ENCODE measurements around the gene CPNE5.

CPNE5 gene

GRCh38 chr6:36731622-36732310, 107.5 kb downstream of the CPNE5 start:
- DNase-seq (ENCODE audit: low read depth, low spot score): no peak
- ChIA-PET POLR2A (no interaction called here), CTCF (interaction anchor here (1.1 to 1.9 kb wide), 4 partner anchors 24 to 117 kb away, joined by 3 to 6 read pairs (median 4); no protein-coding TSS in a partner anchor)
- no peak overlapping the region for H3K4me3 ChIP-seq (ENCODE audit: low read depth, low read length)
- no peak for TF ChIP-seq CTCF (IDR thresholded peaks at IDR 0.05; ENCODE audit: insufficient read depth, low read length, missing control alignments)

GRCh38 chr6:36730424-36731380, 108.5 kb downstream of the CPNE5 start:
- CTCF ChIA-PET: interaction anchor here (1.1 to 18.0 kb wide), 5 partner anchors 24 to 121 kb away, joined by 3 to 179 read pairs (median 10); no protein-coding TSS in a partner anchor
- no peak overlapping the region for H3K4me3 ChIP-seq (ENCODE audit: low read depth, low read length)
- POLR2A ChIA-PET: no interaction called here
- no peak for TF ChIP-seq CTCF (IDR thresholded peaks at IDR 0.05; ENCODE audit: insufficient read depth, low read length, missing control alignments)
- DNase-seq (ENCODE audit: low read depth, low spot score): no peak

GRCh38 chr6:36729161-36729524, 110.1 kb downstream of the CPNE5 start:
- ChIA-PET POLR2A (no interaction called here), CTCF (interaction anchor here (2.1 to 18.0 kb wide), 4 partner anchors 30 to 115 kb away, joined by 9 to 179 read pairs (median 10); no protein-coding TSS in a partner anchor)
- H3K4me3 ChIP-seq (ENCODE audit: low read depth, low read length): no peak overlapping the region
- DNase-seq (ENCODE audit: low read depth, low spot score): no peak
- TF ChIP-seq CTCF (IDR thresholded peaks at IDR 0.05; ENCODE audit: insufficient read depth, low read length, missing control alignments): no peak

GRCh38 chr6:36728289-36729160, 110.7 kb downstream of the CPNE5 start:
- ChIA-PET CTCF (interaction anchor here (1.5 to 18.0 kb wide), 5 partner anchors 13 to 114 kb away, joined by 3 to 179 read pairs (median 9); no protein-coding TSS in a partner anchor), POLR2A (interaction anchor here (1.3 kb wide), 1 partner anchor 50 kb away, joined by 4 read pairs; the partner anchor contains the start of gene CDKN1A)
- H3K4me3 ChIP-seq (ENCODE audit: low read depth, low read length): no peak overlapping the region
- DNase-seq (ENCODE audit: low read depth, low spot score): no peak
- no peak for TF ChIP-seq CTCF (IDR thresholded peaks at IDR 0.05; ENCODE audit: insufficient read depth, low read length, missing control alignments)

GRCh38 chr6:36727505-36728021, 111.7 kb downstream of the CPNE5 start:
- DNase-seq (ENCODE audit: low read depth, low spot score): no peak
- no peak for TF ChIP-seq CTCF (IDR thresholded peaks at IDR 0.05; ENCODE audit: insufficient read depth, low read length, missing control alignments)
- POLR2A ChIA-PET: interaction anchor here (1.3 kb wide), 1 partner anchor 49 kb away, joined by 4 read pairs; the partner anchor contains the start of gene CDKN1A
- no peak overlapping the region for H3K4me3 ChIP-seq (ENCODE audit: low read depth, low read length)
- CTCF ChIA-PET: interaction anchor here (1.0 to 18.0 kb wide), 5 partner anchors 12 to 114 kb away, joined by 3 to 179 read pairs (median 5); no protein-coding TSS in a partner anchor
